Uterus (tissue), 4 donors: ENCODE measurements around the gene FSHR. TPM values are rescaled to one million over a fixed set of nuclear protein-coding genes. Genes with fewer than 3 reads are reported as not detected.

Source experiments
- DNase-seq, 2 donors: peaks; one replicate each; pipeline ENCODE4 v3.0.0-alpha.2; 2019 to 2020
- H3K27ac ChIP-seq, 2 donors: fragments of 200-600 bp; sonication (generic); 1 replicate in 1 of 2; 2 replicates in 1 of 2; pipeline ENCODE4 v1.5.1; 2016 to 2018
- H3K27me3 ChIP-seq, 2 donors: fragments of 200-600 bp; sonication (generic); one replicate each; pipeline ENCODE4 v1.5.1; 2018 to 2019; ENCODE audit warnings: control low read depth in 1 of 2
- H3K36me3 ChIP-seq, 2 donors: fragments of 200-600 bp; sonication (generic); one replicate each; pipeline ENCODE4 v1.5.1; 2019; ENCODE audit warnings: control low read depth in 1 of 2
- H3K4me1 ChIP-seq, 2 donors: fragments of 200-600 bp; sonication (generic); one replicate each; pipeline ENCODE4 v1.5.1; 2018 to 2019; ENCODE audit warnings: control low read depth in 1 of 2
- H3K4me3 ChIP-seq, 2 donors: fragments of 200-600 bp; sonication (generic); 1 replicate in 1 of 2; 2 replicates in 1 of 2; pipeline ENCODE4 v1.5.1; 2018 to 2019; ENCODE audit warnings: mild to moderate bottlenecking in 1 of 2
- H3K9me3 ChIP-seq, 2 donors: fragments of 200-600 bp; sonication (generic); one replicate each; pipeline ENCODE4 v1.5.1; 2019; ENCODE audit warnings: control low read depth in 1 of 2
- CTCF ChIP-seq, 4 experiments: fragments of 200-600 bp in 2 of 4; fragments of 450-650 bp in 2 of 4; sonication (generic) in 2 of 4; IDR thresholded peaks; one replicate each; pipeline ENCODE4 v1.5.1; 2016 to 2019; ENCODE audit warnings: antibody characterized with exemption in 4 of 4, mild to moderate bottlenecking in 2 of 4, moderate library complexity in 1 of 4
- POLR2A ChIP-seq, 2 donors: fragments of 450-650 bp; IDR thresholded peaks; one replicate each; pipeline ENCODE4 v1.6.1; 2016; ENCODE audit warnings: antibody characterized with exemption in 2 of 2, mild to moderate bottlenecking in 1 of 2, moderate library complexity in 1 of 2
- intact Hi-C: fragments of 100-400 bp; cut with DNase I; formaldehyde crosslinking; loops from one replicate; pipeline ENCODE4 v1.15.1; 2023; ENCODE audit warnings: low total_unique reads
- total RNA-seq, 4 donors: library from RNA; depleted of rRNA in 3 of 4; stranded (reverse); fragments of >200 nt in 3 of 4; gene quantifications; one replicate each; pipeline versions ENCODE4 v1.1.0 to v1.2.4, GENCODE V29; 2014 to 2023
- donor health status: DM: yes; HTN: yes; CAD: no.

The FSHR gene
- total RNA-seq, 4 donors from 2014 or later, result not detected

- Histone ChIP-seq H3K27me3 (no peaks in the 10 kb centered on the region), H3K36me3 (no peaks in the 10 kb centered on the region), H3K4me3 (no peak overlapping the region), H3K27ac (no peak overlapping the region), H3K4me1 (no peaks in the 10 kb centered on the region), H3K9me3 (no peaks in the 10 kb centered on the region)
- no peak for DNase-seq
- intact Hi-C loops, result no loop called here
- TF ChIP-seq POLR2A (IDR thresholded peaks at IDR 0.05) (no peak), CTCF (IDR thresholded peaks at IDR 0.05) (no peak)
These were observed 212.9 kb downstream of the FSHR start for GRCh38 chr2:48941456-48941855.

GRCh38 chr2:48940606-48941005 is 213.7 kb downstream of the FSHR start:
- no peak for DNase-seq
- Histone ChIP-seq H3K9me3 (no peaks in the 10 kb centered on the region), H3K27ac (no peak overlapping the region), H3K4me1 (no peaks in the 10 kb centered on the region), H3K36me3 (no peaks in the 10 kb centered on the region), H3K4me3 (no peak overlapping the region), H3K27me3 (no peaks in the 10 kb centered on the region)
- intact Hi-C loops, result no loop called here
- TF ChIP-seq POLR2A (IDR thresholded peaks at IDR 0.05) (no peak), CTCF (IDR thresholded peaks at IDR 0.05) (no peak)

GRCh38 chr2:48939232-48939631 is 215.1 kb downstream of the FSHR start:
- TF ChIP-seq CTCF (IDR thresholded peaks at IDR 0.05) (no peak), POLR2A (IDR thresholded peaks at IDR 0.05) (no peak)
- Histone ChIP-seq H3K4me1 (no peaks in the 10 kb centered on the region), H3K9me3 (no peaks in the 10 kb centered on the region), H3K27me3 (no peaks in the 10 kb centered on the region), H3K27ac (no peak overlapping the region), H3K4me3 (no peak overlapping the region), H3K36me3 (no peaks in the 10 kb centered on the region)
- intact Hi-C loops, result no loop called here
- DNase-seq, result no peak

- TF ChIP-seq POLR2A (IDR thresholded peaks at IDR 0.05), result no peak
- TF ChIP-seq CTCF (IDR thresholded peaks at IDR 0.05), result no peak
- no peak overlapping the region for H3K4me3 ChIP-seq
- no peak for DNase-seq
- no peaks in the 10 kb centered on the region for H3K36me3 ChIP-seq
- no peak overlapping the region for H3K27ac ChIP-seq
- intact Hi-C loops, result no loop called here
- no peaks in the 10 kb centered on the region for H3K27me3 ChIP-seq
- no peaks in the 10 kb centered on the region for H3K9me3 ChIP-seq
- no peaks in the 10 kb centered on the region for H3K4me1 ChIP-seq
These were observed 216.1 kb downstream of the FSHR start for GRCh38 chr2:48938231-48938630.

GRCh38 chr2:48934807-48935206 is 219.5 kb downstream of the FSHR start:
- no peaks in the 10 kb centered on the region for H3K9me3 ChIP-seq
- DNase-seq, result no peak
- intact Hi-C loops, result no loop called here
- H3K4me1 ChIP-seq, result no peaks in the 10 kb centered on the region
- no peaks in the 10 kb centered on the region for H3K27me3 ChIP-seq
- H3K36me3 ChIP-seq, result no peaks in the 10 kb centered on the region
- no peak overlapping the region for H3K27ac ChIP-seq
- no peak overlapping the region for H3K4me3 ChIP-seq
- TF ChIP-seq POLR2A (IDR thresholded peaks at IDR 0.05) (no peak), CTCF (IDR thresholded peaks at IDR 0.05) (no peak)
